Choroid plexus epithelial cell (primary cell): ENCODE measurements around the gene UPF2.

Source experiments
- DNase-seq: peaks from one replicate; pipeline ENCODE4 v3.0.0-alpha.2; 2010; ENCODE audit warnings: low read depth
- H3K4me3 ChIP-seq: 2 replicates; pipeline ENCODE4 v1.5.1; 2011; ENCODE audit warnings: low read depth, mild to moderate bottlenecking, control low read depth, low read length, moderate library complexity
- CTCF ChIP-seq: conservative IDR thresholded peaks from 2 replicates; pipeline ENCODE4 v1.5.1; 2011; ENCODE audit warnings: low read depth, mild to moderate bottlenecking, control low read depth, inconsistent platforms, low read length, moderate library complexity

UPF2 gene

GRCh38 chr10:12056748-12057147 is 14.1 kb upstream of the UPF2 start:
- no peak overlapping the region for H3K4me3 ChIP-seq
- DNase-seq = no peak
- no peak for TF ChIP-seq CTCF

DNA sequence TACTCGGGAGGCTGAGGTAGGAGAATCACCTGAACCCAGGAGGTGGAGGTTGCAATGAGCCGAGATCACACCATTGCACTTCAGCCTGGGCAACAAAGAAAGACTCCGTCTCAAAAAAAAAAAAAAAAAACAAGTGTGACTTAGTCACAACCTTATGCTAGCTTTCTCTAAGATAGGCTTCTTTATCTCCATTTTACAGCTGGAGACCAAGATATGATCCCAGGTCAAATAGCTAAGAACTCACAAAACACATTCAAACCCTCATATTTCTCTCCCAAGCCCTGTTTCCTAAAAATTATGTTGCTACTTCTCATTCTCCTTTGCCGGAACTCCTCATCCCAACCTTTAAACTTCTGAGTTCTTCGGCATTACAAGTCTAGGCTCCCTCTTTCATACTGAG is 13.1 kb upstream of the UPF2 start:
- no peak for TF ChIP-seq CTCF
- H3K4me3 ChIP-seq = no peak overlapping the region
- DNase-seq = no peak

GRCh38 chr10:12051241-12051640 is 8.6 kb upstream of the UPF2 start:
- TF ChIP-seq CTCF = no peak
- H3K4me3 ChIP-seq = no peak overlapping the region

GRCh38 chr10:12050528-12050927 is 7.9 kb upstream of the UPF2 start:
- no peak for TF ChIP-seq CTCF
- DNase-seq = no peak
- H3K4me3 ChIP-seq = no peak overlapping the region

More at GRCh38 chr10:12051241-12051640, 8.6 kb upstream of the UPF2 start:
- DNase-seq = no peak

- TF ChIP-seq CTCF = no peak
- DNase-seq = no peak
- no peak overlapping the region for H3K4me3 ChIP-seq
These were observed 5.9 kb upstream of the UPF2 start for GRCh38 chr10:12048547-12048946.

- no peak overlapping the region for H3K4me3 ChIP-seq
- no peak for TF ChIP-seq CTCF
- no peak for DNase-seq
These were observed 3.0 kb upstream of the UPF2 start for GRCh38 chr10:12045596-12045995.

DNA sequence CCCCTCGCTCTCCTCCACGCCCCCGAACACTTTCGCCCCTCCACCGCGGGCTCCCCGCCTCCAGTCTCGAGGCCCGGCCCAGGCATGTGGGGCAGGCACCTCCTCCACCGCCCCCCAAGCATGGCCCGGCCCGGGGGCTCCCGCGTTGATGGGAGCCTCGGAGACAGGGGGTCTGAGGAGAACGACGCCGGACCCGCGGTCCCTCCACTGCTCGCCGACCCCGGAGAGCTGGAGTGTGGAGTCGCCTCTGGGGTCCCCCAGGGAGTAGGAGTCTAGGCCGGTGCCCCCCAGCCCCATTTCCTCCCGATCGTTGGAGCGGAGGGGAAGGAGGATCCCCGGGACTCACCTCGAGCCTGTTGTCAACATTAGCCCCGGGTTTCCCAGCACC is 206 bp downstream of the UPF2 start:
- H3K4me3 ChIP-seq = peak overlapping the region; percentile 99
- no peak for TF ChIP-seq CTCF
- peak; percentile 18 for DNase-seq
